Measurements from ENCODE around the gene CARS1.
A peak's percentile ranks its signal among the peaks of the same experiment; 100 is the strongest.

The CARS1 gene

GRCh38 chr11:3057069-3057963 is at the start of gene CARS1:
CARS1 (minus strand) TSS chr11:3057423; CDS start chr11:3057367, 56 bp downstream.
- TF ChIP-seq Cebpa-rat (IDR thresholded peaks at IDR 0.05) = peak; percentile 83
- H3K27ac ChIP-seq = peak within 1 kb of the TSS; percentile 96
- peaks cover 45% of the 10 kb centered on the region for H4K20me1 ChIP-seq
- H3K4me1 ChIP-seq = peaks cover 49% of the 10 kb centered on the region
- H3K27me3 ChIP-seq = no peaks in the 10 kb centered on the region
- peak within 1 kb of the TSS; percentile 98 for H3K4me3 ChIP-seq
- H3K9ac ChIP-seq = peak within 1 kb of the TSS; percentile 96
- H3K9me3 ChIP-seq = no peaks in the 10 kb centered on the region
- peak within 1 kb of the TSS; percentile 96 for H3K4me2 ChIP-seq
- peaks cover 17% of the 10 kb centered on the region for H3K36me3 ChIP-seq

GRCh38 chr11:3105791-3106735 is 48.8 kb upstream of the CARS1 start:
- Histone ChIP-seq H3K9me3 (no peaks in the 10 kb centered on the region), H3K27me3 (no peaks in the 10 kb centered on the region), H3K4me2 (peak overlapping the region; percentile 65), H4K20me1 (no peaks in the 10 kb centered on the region), H3K4me1 (peaks cover 74% of the 10 kb centered on the region), H3K9ac (no peak overlapping the region), H3K4me3 (no peak overlapping the region), H3K36me3 (peaks cover 23% of the 10 kb centered on the region), H3K27ac (peak overlapping the region; percentile 45)
- TF ChIP-seq Cebpa-rat (IDR thresholded peaks at IDR 0.05) = no peak

GRCh38 chr11:3104961-3105790 is 48.0 kb upstream of the CARS1 start:
- H3K9ac ChIP-seq = no peak overlapping the region
- TF ChIP-seq Cebpa-rat (IDR thresholded peaks at IDR 0.05) = no peak

GRCh38 chr11:3104051-3104714 is 47.0 kb upstream of the CARS1 start:
- H4K20me1 ChIP-seq = no peaks in the 10 kb centered on the region
- no peaks in the 10 kb centered on the region for H3K9me3 ChIP-seq
- peaks cover 84% of the 10 kb centered on the region for H3K4me1 ChIP-seq
- TF ChIP-seq Cebpa-rat (IDR thresholded peaks at IDR 0.05) = no peak
- H3K9ac ChIP-seq = 0 out of 2 replicates have a peak overlapping the region, but pooled peaks have one; percentile 29
- H3K4me2 ChIP-seq = peak overlapping the region; percentile 77
- H3K27ac ChIP-seq = no peak overlapping the region
- peaks cover 26% of the 10 kb centered on the region; the same call in 1 of the 2 replicates for H3K36me3 ChIP-seq
- H3K4me3 ChIP-seq = no peak overlapping the region
- H3K27me3 ChIP-seq = no peaks in the 10 kb centered on the region

More at GRCh38 chr11:3104961-3105790, 48.0 kb upstream of the CARS1 start:
- H3K4me2 ChIP-seq = peak overlapping the region; percentile 77
- no peaks in the 10 kb centered on the region for H3K9me3 ChIP-seq
- H3K4me1 ChIP-seq = peaks cover 80% of the 10 kb centered on the region
- no peaks in the 10 kb centered on the region for H4K20me1 ChIP-seq
- H3K27me3 ChIP-seq = no peaks in the 10 kb centered on the region
- H3K36me3 ChIP-seq = peaks cover 27% of the 10 kb centered on the region
- no peak overlapping the region for H3K4me3 ChIP-seq
- H3K27ac ChIP-seq = 0 out of 2 replicates have a peak overlapping the region, but pooled peaks have one; percentile 45

GRCh38 chr11:3103076-3103475 is 45.9 kb upstream of the CARS1 start:
- TF ChIP-seq Cebpa-rat (IDR thresholded peaks at IDR 0.05) = no peak
- Histone ChIP-seq H4K20me1 (no peaks in the 10 kb centered on the region), H3K27ac (peak overlapping the region; percentile 37; the same call in 1 of the 2 replicates), H3K4me2 (peak overlapping the region; percentile 77), H3K4me1 (peaks cover 82% of the 10 kb centered on the region), H3K9me3 (no peaks in the 10 kb centered on the region), H3K27me3 (no peaks in the 10 kb centered on the region), H3K4me3 (no peak overlapping the region; the same call in 1 of the 2 replicates), H3K9ac (no peak overlapping the region), H3K36me3 (peaks cover 30% of the 10 kb centered on the region; the same call in 1 of the 2 replicates)

- H3K9me3 ChIP-seq = no peaks in the 10 kb centered on the region
- peak overlapping the region; percentile 77 for H3K4me2 ChIP-seq
- peaks cover 77% of the 10 kb centered on the region for H3K4me1 ChIP-seq
- no peak overlapping the region for H3K9ac ChIP-seq
- no peaks in the 10 kb centered on the region for H3K27me3 ChIP-seq
- no peak overlapping the region for H3K4me3 ChIP-seq
- H4K20me1 ChIP-seq = no peaks in the 10 kb centered on the region
- no peak for TF ChIP-seq Cebpa-rat (IDR thresholded peaks at IDR 0.05)
- peaks cover 30% of the 10 kb centered on the region; the same call in 1 of the 2 replicates for H3K36me3 ChIP-seq
- peak overlapping the region; percentile 37; the same call in 1 of the 2 replicates for H3K27ac ChIP-seq
These were observed 45.4 kb upstream of the CARS1 start for GRCh38 chr11:3102641-3102921.

GRCh38 chr11:3101921-3102640 is 44.9 kb upstream of the CARS1 start:
- H3K36me3 ChIP-seq = peaks cover 26% of the 10 kb centered on the region; the same call in 1 of the 2 replicates
- H3K4me1 ChIP-seq = peaks cover 72% of the 10 kb centered on the region
- TF ChIP-seq Cebpa-rat (IDR thresholded peaks at IDR 0.05) = no peak
- no peak overlapping the region for H3K9ac ChIP-seq
- no peaks in the 10 kb centered on the region for H3K27me3 ChIP-seq
- no peak overlapping the region for H3K27ac ChIP-seq
- peak overlapping the region; percentile 77 for H3K4me2 ChIP-seq
- H3K9me3 ChIP-seq = no peaks in the 10 kb centered on the region
- H4K20me1 ChIP-seq = no peaks in the 10 kb centered on the region
- no peak overlapping the region for H3K4me3 ChIP-seq

- H3K4me2 ChIP-seq = no peak overlapping the region
These were observed 42.0 kb upstream of the CARS1 start for GRCh38 chr11:3099178-3099577.

More at GRCh38 chr11:3099178-3099577, 42.0 kb upstream of the CARS1 start:
- Histone ChIP-seq H3K9me3 (no peaks in the 10 kb centered on the region), H3K27me3 (no peaks in the 10 kb centered on the region), H3K27ac (no peak overlapping the region), H3K36me3 (peaks cover 45% of the 10 kb centered on the region), H3K4me1 (peaks cover 43% of the 10 kb centered on the region), H3K9ac (no peak overlapping the region), H3K4me3 (no peak overlapping the region), H4K20me1 (no peaks in the 10 kb centered on the region)
- no peak for TF ChIP-seq Cebpa-rat (IDR thresholded peaks at IDR 0.05)

Measured in BLaER1 (cell line).